ENCODE results near the gene MT4.

DNA sequence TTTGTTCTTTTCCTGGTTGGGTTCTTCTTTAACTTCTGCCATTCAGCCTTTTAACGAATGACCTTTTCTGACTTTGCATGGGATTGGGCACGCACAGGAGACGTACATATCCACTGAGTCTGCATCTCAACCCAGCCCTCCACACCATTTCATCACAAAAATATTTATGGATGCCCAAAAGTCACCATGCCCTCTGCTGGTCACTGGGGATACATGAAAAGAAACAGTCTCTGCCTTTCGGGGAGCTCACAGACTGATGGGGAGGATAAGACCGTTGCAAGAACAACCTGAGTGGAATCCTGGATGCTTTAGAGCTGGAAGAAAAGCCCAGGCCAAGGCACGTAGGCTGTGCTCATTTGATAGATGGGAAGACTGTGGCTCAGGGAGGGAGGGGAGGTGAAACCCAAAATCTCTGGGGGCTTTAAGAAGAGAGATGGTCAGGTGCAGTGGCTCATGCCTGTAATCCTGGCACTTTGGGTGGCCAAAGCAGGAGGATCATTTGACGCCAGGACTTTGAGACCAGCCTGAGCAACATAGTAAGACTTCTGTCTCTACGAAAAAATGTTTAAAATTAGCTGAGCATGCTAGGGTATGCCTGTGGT lies 35.6 kb downstream of the MT4 start:
- no peak for TF ChIP-seq POLR2A (IDR thresholded peaks at IDR 0.05)
- TF ChIP-seq, protein P1, sequence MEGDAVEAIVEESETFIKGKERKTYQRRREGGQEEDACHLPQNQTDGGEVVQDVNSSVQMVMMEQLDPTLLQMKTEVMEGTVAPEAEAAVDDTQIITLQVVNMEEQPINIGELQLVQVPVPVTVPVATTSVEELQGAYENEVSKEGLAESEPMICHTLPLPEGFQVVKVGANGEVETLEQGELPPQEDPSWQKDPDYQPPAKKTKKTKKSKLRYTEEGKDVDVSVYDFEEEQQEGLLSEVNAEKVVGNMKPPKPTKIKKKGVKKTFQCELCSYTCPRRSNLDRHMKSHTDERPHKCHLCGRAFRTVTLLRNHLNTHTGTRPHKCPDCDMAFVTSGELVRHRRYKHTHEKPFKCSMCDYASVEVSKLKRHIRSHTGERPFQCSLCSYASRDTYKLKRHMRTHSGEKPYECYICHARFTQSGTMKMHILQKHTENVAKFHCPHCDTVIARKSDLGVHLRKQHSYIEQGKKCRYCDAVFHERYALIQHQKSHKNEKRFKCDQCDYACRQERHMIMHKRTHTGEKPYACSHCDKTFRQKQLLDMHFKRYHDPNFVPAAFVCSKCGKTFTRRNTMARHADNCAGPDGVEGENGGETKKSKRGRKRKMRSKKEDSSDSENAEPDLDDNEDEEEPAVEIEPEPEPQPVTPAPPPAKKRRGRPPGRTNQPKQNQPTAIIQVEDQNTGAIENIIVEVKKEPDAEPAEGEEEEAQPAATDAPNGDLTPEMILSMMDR (IDR thresholded peaks at IDR 0.05), result peak in 5 of 6 experiments; percentile 60 to 77 (median 71)

Measured in esophagus squamous epithelium (tissue), 4 donors.